K562 (cell line): ENCODE results near the gene MAP4. TPM values are rescaled to one million over a fixed set of nuclear protein-coding genes. Genes with fewer than 3 reads are reported as not detected.

ENCODE experiments used
- ADNP ChIP-seq: fragments of 200-800 bp; sonication (Bioruptor generic); IDR thresholded peaks from 2 replicates; pipeline ENCODE4 v1.6.1; 2016; ENCODE audit warnings: missing genetic modification characterization, missing compliant biosample characterization
- BMI1 ChIP-seq: fragments of 150-350 bp; IDR thresholded peaks from 2 replicates; pipeline ENCODE4 v1.6.1; 2014; ENCODE audit warnings: low read length
- CSDE1 ChIP-seq, 2 experiments: fragments of 450-650 bp; IDR thresholded peaks; 2 replicates each; pipeline ENCODE4 v1.6.1; 2016; ENCODE audit warnings: mild to moderate bottlenecking in 1 of 2
- EHMT2 ChIP-seq: fragments of 450-650 bp; IDR thresholded peaks from 2 replicates; pipeline ENCODE4 v1.6.1; 2018; ENCODE audit warnings: antibody characterized with exemption
- ETV6 ChIP-seq, 3 experiments: fragments of 150-350 bp in 1 of 3; sonication (generic) in 1 of 3; formaldehyde crosslinking in 1 of 3; IDR thresholded peaks; 2 replicates each; pipeline versions ENCODE4 v1.6.1 to v1.8.0; 2014 to 2022; ENCODE audit warnings: borderline replicate concordance in 2 of 3, low read depth in 2 of 3, antibody characterized with exemption in 1 of 3, low read length in 1 of 3, mild to moderate bottlenecking in 1 of 3, missing genetic modification reagents in 1 of 3
- EWSR1 ChIP-seq: fragments of 450-650 bp; IDR thresholded peaks from 2 replicates; pipeline ENCODE4 v1.6.1; 2018; ENCODE audit warnings: borderline replicate concordance, mild to moderate bottlenecking, low read depth, moderate library complexity; ENCODE audit not compliant: partially characterized antibody
- HLTF ChIP-seq: fragments of 450-650 bp; IDR thresholded peaks from 2 replicates; pipeline ENCODE4 v1.6.1; 2016
- MCM5 ChIP-seq: fragments of 450-650 bp; IDR thresholded peaks from 2 replicates; pipeline ENCODE4 v1.6.1; 2016; ENCODE audit warnings: low read depth
- NKRF ChIP-seq: fragments of 450-650 bp; IDR thresholded peaks from 2 replicates; pipeline ENCODE4 v1.6.1; 2016; ENCODE audit warnings: borderline replicate concordance
- NRF1 ChIP-seq, 2 experiments: fragments of 450-650 bp; IDR thresholded peaks in 1 of 2; conservative IDR thresholded peaks in 1 of 2; 2 replicates each; pipeline ENCODE4 v1.6.1; 2014; ENCODE audit warnings: mild to moderate bottlenecking in 2 of 2
- NUFIP1 ChIP-seq: fragments of 450-650 bp; IDR thresholded peaks from 2 replicates; pipeline ENCODE4 v1.6.1; 2018; ENCODE audit not compliant: partially characterized antibody
- PML ChIP-seq: IDR thresholded peaks from 2 replicates; pipeline ENCODE4 v1.6.1; 2012; ENCODE audit warnings: low read length, inconsistent platforms
- POLR2AphosphoS5 ChIP-seq: IDR thresholded peaks from 2 replicates; pipeline ENCODE4 v1.6.1; 2011; ENCODE audit warnings: mild to moderate bottlenecking, low read depth, low read length, moderate library complexity; ENCODE audit not compliant: control insufficient read depth, insufficient read depth
- PTBP1 ChIP-seq: fragments of 200-400 bp; formaldehyde crosslinking; IDR thresholded peaks from 2 replicates; pipeline ENCODE4 v1.6.1; 2017; ENCODE audit warnings: low read depth, low read length
- PTRF ChIP-seq: fragments of 450-650 bp; IDR thresholded peaks from 2 replicates; pipeline ENCODE4 v1.6.1; 2016; ENCODE audit warnings: mild to moderate bottlenecking, missing genetic modification characterization, missing compliant biosample characterization
- RBFOX2 ChIP-seq: fragments of 200-400 bp; formaldehyde crosslinking; IDR thresholded peaks from 2 replicates; pipeline ENCODE4 v1.6.1; 2017; ENCODE audit warnings: low read depth, mild to moderate bottlenecking, low read length, moderate library complexity
- SMAD1 ChIP-seq: fragments of 150-350 bp; IDR thresholded peaks from 2 replicates; pipeline ENCODE4 v1.6.1; 2014; ENCODE audit warnings: low read length, low read depth; ENCODE audit not compliant: partially characterized antibody
- STAT6 ChIP-seq: sonication (generic); formaldehyde crosslinking; IDR thresholded peaks from 2 replicates; pipeline ENCODE4 v1.8.1; 2023; ENCODE audit warnings: mild to moderate bottlenecking, missing genetic modification reagents
- TAF9B ChIP-seq: fragments of 450-650 bp; IDR thresholded peaks from 2 replicates; pipeline ENCODE4 v1.6.1; 2018; ENCODE audit warnings: mild to moderate bottlenecking; ENCODE audit not compliant: partially characterized antibody
- ZBTB17 ChIP-seq: fragments of 450-650 bp; formaldehyde crosslinking; IDR thresholded peaks from 2 replicates; pipeline ENCODE4 v1.4.0; 2020; ENCODE audit warnings: mild to moderate bottlenecking
- ZNF12 ChIP-seq: sonication (generic); formaldehyde crosslinking; IDR thresholded peaks from 2 replicates; pipeline ENCODE4 v1.4.0; 2020; ENCODE audit warnings: mild to moderate bottlenecking, missing genetic modification reagents
- polyA plus RNA-seq, 8 experiments: library from polyadenylated mRNA; depleted of rRNA in 4 of 8; stranded (reverse) in 5 of 8; unstranded in 3 of 8; fragments of >200 nt; fragmentation: Nextera tagmentation in 2 of 8; fragmentation: Illumina TruSeq in 1 of 8; extraction: Ambion mirVana in 2 of 8; extraction: Trizol in 1 of 8; gene quantifications; 2 replicates each; pipeline versions ENCODE4 v1.2.1 to v1.2.3, GENCODE V29; 2011 to 2014; ENCODE audit warnings: inconsistent platforms in 1 of 8, missing spikeins in 1 of 8
- total RNA-seq, 7 experiments: library from RNA; depleted of rRNA in 6 of 7; stranded (reverse); fragments of >200 nt in 6 of 7; fragmentation: Illumina TruSeq in 2 of 7; extraction: Trizol in 2 of 7; gene quantifications; 2 replicates each; pipeline versions ENCODE4 v1.2.1 to v1.2.3, GENCODE V29; 2011 to 2021; ENCODE audit warnings: low replicate concordance in 1 of 7
- TF ChIP-seq, protein P1 (sequence below): sonication (generic); formaldehyde crosslinking; IDR thresholded peaks from 2 replicates; pipeline ENCODE4 v1.9.0; 2022; ENCODE audit warnings: mild to moderate bottlenecking, missing genetic modification reagents
- TF ChIP-seq, protein P2 (sequence below): fragments of 250-450 bp; sonication (Bioruptor Pico); IDR thresholded peaks from 2 replicates; pipeline ENCODE4 v1.4.0; 2020

MAP4 gene
- total and polyA plus RNA-seq, 9 of the 15 experiments (the other 6 are each of a cell fraction or from before 2014, with no cell fraction given), result 13.3 to 141 (median 36.8) TPM

- TF ChIP-seq NKRF (no peak), SMAD1 (peak; percentile 17), HLTF (no peak), MCM5 (no peak), ZBTB17 (no peak), ADNP (tag) (no peak), PTRF (tag) (no peak), CSDE1 (IDR thresholded peaks at IDR 0.05) (no peak), NUFIP1 (no peak), NRF1 (conservative IDR thresholded peaks at IDR 0.05 in 1 of 2, IDR thresholded peaks at IDR 0.05 in 1 of 2) (no peak), PML (0 out of 2 replicates have a peak, but pooled peaks have one; percentile 11), ZNF12 (CRISPR knock-in tag) (no peak), STAT6 (CRISPR knock-in tag) (no peak), EWSR1 (no peak), ETV6 (IDR thresholded peaks at IDR 0.05; ENCODE audit: borderline replicate concordance in 1 of 2, low read depth in 2 of 2, low read length in 1 of 2) (no peak), ETV6 (CRISPR knock-in tag; IDR thresholded peaks at IDR 0.05; ENCODE audit: borderline replicate concordance) (0 out of 2 replicates have a peak, but pooled peaks have one; percentile 70), RBFOX2 (peak; percentile 42; the same call in 1 of the 2 replicates), POLR2AphosphoS5 (peak; percentile 8; the same call in 1 of the 2 replicates), EHMT2 (no peak), PTBP1 (no peak), TAF9B (no peak), BMI1 (no peak)
- TF ChIP-seq, protein P1, sequence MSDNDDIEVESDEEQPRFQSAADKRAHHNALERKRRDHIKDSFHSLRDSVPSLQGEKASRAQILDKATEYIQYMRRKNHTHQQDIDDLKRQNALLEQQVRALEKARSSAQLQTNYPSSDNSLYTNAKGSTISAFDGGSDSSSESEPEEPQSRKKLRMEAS (CRISPR knock-in tag), result 0 out of 2 replicates have a peak, but pooled peaks have one; percentile 15
- TF ChIP-seq, protein P2, sequence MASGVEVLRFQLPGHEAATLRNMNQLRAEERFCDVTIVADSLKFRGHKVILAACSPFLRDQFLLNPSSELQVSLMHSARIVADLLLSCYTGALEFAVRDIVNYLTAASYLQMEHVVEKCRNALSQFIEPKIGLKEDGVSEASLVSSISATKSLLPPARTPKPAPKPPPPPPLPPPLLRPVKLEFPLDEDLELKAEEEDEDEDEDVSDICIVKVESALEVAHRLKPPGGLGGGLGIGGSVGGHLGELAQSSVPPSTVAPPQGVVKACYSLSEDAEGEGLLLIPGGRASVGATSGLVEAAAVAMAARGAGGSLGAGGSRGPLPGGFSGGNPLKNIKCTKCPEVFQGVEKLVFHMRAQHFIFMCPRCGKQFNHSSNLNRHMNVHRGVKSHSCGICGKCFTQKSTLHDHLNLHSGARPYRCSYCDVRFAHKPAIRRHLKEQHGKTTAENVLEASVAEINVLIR, result no peak
These were observed 166.3 kb downstream of the MAP4 start (continued) for GRCh38 chr3:47849699-47850563.
